MM.1S (cell line): ENCODE measurements around the gene LMAN2L.

Source experiments
- EZH2 ChIP-seq: fragments of 300-600 bp; sonication (generic); optimal IDR thresholded peaks from 2 replicates; pipeline ENCODE3; 2017; ENCODE audit warnings: low read depth, mild to moderate bottlenecking, antibody characterized with exemption, low read length, mixed read lengths
- EZH2phosphoT487 ChIP-seq: fragments of 300-600 bp; sonication (generic); IDR thresholded peaks from 2 replicates; pipeline ENCODE4 v1.6.1; 2018; ENCODE audit warnings: antibody characterized with exemption, low read length
- TF ChIP-seq, protein P1 (sequence below): fragments of 300-600 bp; sonication (generic); IDR thresholded peaks from 2 replicates; pipeline ENCODE4 v1.5.1; 2016; ENCODE audit warnings: antibody characterized with exemption, low read length, mixed read lengths

DNA sequence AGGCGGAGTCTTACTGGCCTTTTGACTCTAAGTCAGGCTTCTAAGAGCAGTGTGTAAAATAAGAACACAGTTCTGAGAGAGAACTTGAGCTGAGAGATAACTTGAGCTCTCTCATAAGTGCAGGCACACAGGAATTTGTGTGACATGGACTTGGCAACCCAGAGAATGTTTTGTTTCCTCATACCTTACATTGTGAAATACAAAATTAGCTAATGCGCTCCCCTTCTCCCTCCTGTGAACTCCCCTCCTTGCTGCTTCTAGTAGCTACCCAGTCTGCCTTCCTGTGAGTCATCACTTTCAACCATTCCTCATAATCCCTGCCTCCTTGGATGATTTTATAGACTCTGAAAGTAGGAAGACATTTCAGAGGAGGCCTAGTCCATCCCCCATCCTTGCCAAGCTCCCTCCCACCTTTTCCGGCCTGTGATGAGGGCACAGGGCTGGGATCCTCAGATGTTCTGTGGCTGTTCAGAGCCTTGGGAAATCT is 74.7 kb downstream of the LMAN2L start:
- TF ChIP-seq, protein P1, sequence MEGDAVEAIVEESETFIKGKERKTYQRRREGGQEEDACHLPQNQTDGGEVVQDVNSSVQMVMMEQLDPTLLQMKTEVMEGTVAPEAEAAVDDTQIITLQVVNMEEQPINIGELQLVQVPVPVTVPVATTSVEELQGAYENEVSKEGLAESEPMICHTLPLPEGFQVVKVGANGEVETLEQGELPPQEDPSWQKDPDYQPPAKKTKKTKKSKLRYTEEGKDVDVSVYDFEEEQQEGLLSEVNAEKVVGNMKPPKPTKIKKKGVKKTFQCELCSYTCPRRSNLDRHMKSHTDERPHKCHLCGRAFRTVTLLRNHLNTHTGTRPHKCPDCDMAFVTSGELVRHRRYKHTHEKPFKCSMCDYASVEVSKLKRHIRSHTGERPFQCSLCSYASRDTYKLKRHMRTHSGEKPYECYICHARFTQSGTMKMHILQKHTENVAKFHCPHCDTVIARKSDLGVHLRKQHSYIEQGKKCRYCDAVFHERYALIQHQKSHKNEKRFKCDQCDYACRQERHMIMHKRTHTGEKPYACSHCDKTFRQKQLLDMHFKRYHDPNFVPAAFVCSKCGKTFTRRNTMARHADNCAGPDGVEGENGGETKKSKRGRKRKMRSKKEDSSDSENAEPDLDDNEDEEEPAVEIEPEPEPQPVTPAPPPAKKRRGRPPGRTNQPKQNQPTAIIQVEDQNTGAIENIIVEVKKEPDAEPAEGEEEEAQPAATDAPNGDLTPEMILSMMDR, result no peak
- TF ChIP-seq EZH2phosphoT487, result no peak
- TF ChIP-seq EZH2, result no peak
